ENCODE data around the gene PRKCA. TPM values are rescaled to one million over a fixed set of nuclear protein-coding genes. Genes with fewer than 3 reads are reported as not detected.

The PRKCA gene
- total and polyA plus RNA-seq, 2 of the 13 experiments (the other 11 are each of a cell fraction or from before 2014, with no cell fraction given), result 18.5 to 21.5 TPM

DNA sequence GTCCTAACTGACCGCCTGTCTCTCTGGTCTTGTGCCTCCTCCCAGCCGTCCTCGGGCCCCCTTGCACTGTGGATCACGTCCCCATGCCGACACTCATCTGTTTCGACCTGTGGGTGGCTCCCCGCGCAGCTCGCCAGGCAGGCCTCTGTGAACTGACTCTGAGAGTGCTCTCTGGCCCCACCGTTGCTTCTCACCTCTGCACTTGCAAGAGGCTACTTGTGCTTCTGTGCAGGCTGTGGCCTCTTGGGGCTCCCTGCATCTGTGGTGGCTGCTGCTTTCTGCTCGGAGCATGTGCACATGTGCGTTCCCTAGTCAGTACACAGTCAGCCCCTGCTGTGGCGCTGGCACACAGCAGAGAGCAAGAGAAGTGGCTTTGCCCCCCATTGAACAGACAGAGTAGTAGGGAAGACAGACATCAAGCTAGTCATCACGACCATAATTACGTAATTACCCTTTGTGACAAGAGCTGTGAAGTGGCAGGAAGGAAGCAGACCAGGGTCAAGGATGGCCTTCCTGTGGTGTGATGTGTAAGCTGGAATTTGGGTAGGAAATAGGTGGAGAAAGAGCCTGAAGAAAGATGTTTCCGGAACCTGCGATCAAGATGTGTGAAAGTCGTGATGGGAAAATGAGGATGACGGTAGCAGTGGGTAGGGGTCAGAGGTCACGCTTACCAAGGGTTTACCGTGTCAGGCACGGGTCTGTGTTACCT, 276.5 kb downstream of the PRKCA start (continued):
- 0 out of 2 replicates have a peak, but pooled peaks have one; percentile 38 for TF ChIP-seq REL (CRISPR knock-in tag; conservative IDR thresholded peaks at IDR 0.05)
- TF ChIP-seq NR2F6 (IDR thresholded peaks at IDR 0.05), result 0 out of 2 replicates have a peak, but pooled peaks have one; percentile 25
- TF ChIP-seq NR2F6 (CRISPR knock-in tag; IDR thresholded peaks at IDR 0.05), result peak; percentile 19; the same call in 1 of the 2 replicates
- TF ChIP-seq JUN (CRISPR knock-in tag; IDR thresholded peaks at IDR 0.05), result no peak
- TF ChIP-seq, protein P1, sequence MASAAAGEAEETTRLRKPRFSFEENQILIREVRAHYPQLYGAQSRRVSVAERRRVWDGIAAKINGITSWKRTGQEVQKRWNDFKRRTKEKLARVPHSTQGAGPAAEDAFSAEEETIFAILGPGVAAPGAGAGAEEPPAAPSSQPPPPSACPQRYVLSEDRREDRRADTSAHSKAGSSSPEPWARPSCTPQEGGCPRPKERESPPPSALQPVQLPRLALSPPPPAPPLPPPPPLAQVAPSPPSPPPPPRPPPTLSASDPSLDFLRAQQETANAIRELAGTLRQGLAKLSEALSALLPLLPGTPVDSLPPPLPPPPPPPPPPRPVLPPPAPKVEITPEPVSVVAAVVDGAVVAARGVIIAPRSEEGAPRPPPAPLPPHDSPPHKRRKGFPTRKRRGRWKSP (CRISPR knock-in tag; IDR thresholded peaks at IDR 0.05), result no peak
- no peak for TF ChIP-seq ZNF644 (CRISPR knock-in tag; IDR thresholded peaks at IDR 0.05; ENCODE audit: low read depth)
- no peak for TF ChIP-seq ZNF10 (CRISPR knock-in tag; IDR thresholded peaks at IDR 0.05; ENCODE audit: borderline replicate concordance, low read depth)
- TF ChIP-seq, protein P2, sequence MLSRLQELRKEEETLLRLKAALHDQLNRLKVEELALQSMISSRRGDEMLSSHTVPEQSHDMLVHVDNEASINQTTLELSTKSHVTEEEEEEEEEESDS (CRISPR knock-in tag; IDR thresholded peaks at IDR 0.05; ENCODE audit: borderline replicate concordance), result no peak
- 0 out of 2 replicates have a peak, but pooled peaks have one; percentile 32 for TF ChIP-seq ZMYM4 (CRISPR knock-in tag; IDR thresholded peaks at IDR 0.05)
- 0 out of 2 replicates have a peak, but pooled peaks have one; percentile 36 for TF ChIP-seq HOXA9 (CRISPR knock-in tag; IDR thresholded peaks at IDR 0.05; ENCODE audit: borderline replicate concordance)
- TF ChIP-seq, protein P3, sequence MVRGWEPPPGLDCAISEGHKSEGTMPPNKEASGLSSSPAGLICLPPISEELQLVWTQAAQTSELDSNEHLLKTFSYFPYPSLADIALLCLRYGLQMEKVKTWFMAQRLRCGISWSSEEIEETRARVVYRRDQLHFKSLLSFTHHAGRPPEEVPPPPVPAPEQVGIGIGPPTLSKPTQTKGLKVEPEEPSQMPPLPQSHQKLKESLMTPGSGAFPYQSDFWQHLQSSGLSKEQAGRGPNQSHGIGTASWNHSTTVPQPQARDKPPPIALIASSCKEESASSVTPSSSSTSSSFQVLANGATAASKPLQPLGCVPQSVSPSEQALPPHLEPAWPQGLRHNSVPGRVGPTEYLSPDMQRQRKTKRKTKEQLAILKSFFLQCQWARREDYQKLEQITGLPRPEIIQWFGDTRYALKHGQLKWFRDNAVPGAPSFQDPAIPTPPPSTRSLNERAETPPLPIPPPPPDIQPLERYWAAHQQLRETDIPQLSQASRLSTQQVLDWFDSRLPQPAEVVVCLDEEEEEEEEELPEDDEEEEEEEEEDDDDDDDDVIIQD (CRISPR knock-in tag; IDR thresholded peaks at IDR 0.05; ENCODE audit: low read depth), result 0 out of 2 replicates have a peak, but pooled peaks have one; percentile 30
- TF ChIP-seq PCBP1 (IDR thresholded peaks at IDR 0.05; ENCODE audit: borderline replicate concordance, low read depth, low read length), result no peak
- TF ChIP-seq, protein P4, sequence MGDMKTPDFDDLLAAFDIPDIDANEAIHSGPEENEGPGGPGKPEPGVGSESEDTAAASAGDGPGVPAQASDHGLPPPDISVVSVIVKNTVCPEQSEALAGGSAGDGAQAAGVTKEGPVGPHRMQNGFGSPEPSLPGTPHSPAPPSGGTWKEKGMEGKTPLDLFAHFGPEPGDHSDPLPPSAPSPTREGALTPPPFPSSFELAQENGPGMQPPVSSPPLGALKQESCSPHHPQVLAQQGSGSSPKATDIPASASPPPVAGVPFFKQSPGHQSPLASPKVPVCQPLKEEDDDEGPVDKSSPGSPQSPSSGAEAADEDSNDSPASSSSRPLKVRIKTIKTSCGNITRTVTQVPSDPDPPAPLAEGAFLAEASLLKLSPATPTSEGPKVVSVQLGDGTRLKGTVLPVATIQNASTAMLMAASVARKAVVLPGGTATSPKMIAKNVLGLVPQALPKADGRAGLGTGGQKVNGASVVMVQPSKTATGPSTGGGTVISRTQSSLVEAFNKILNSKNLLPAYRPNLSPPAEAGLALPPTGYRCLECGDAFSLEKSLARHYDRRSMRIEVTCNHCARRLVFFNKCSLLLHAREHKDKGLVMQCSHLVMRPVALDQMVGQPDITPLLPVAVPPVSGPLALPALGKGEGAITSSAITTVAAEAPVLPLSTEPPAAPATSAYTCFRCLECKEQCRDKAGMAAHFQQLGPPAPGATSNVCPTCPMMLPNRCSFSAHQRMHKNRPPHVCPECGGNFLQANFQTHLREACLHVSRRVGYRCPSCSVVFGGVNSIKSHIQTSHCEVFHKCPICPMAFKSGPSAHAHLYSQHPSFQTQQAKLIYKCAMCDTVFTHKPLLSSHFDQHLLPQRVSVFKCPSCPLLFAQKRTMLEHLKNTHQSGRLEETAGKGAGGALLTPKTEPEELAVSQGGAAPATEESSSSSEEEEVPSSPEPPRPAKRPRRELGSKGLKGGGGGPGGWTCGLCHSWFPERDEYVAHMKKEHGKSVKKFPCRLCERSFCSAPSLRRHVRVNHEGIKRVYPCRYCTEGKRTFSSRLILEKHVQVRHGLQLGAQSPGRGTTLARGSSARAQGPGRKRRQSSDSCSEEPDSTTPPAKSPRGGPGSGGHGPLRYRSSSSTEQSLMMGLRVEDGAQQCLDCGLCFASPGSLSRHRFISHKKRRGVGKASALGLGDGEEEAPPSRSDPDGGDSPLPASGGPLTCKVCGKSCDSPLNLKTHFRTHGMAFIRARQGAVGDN (CRISPR knock-in tag; IDR thresholded peaks at IDR 0.05), result peak; percentile 34; the same call in 1 of the 2 replicates
- TF ChIP-seq ZBTB38 (CRISPR knock-in tag; IDR thresholded peaks at IDR 0.05), result peak; percentile 59; the same call in 1 of the 2 replicates

All from HepG2 (cell line).